Uterus (tissue), 2 donors: Measurements from ENCODE around the gene LRRC1.

Source experiments
- POLR2A ChIP-seq, 2 donors: fragments of 450-650 bp; IDR thresholded peaks; one replicate each; pipeline ENCODE4 v1.6.1; 2016; ENCODE audit warnings: antibody characterized with exemption in 2 of 2, mild to moderate bottlenecking in 1 of 2, moderate library complexity in 1 of 2
- TF ChIP-seq, protein P1 (sequence below), 4 experiments: fragments of 200-600 bp in 2 of 4; fragments of 450-650 bp in 2 of 4; sonication (generic) in 2 of 4; IDR thresholded peaks; one replicate each; pipeline ENCODE4 v1.5.1; 2016 to 2019; ENCODE audit warnings: antibody characterized with exemption in 4 of 4, mild to moderate bottlenecking in 2 of 4, moderate library complexity in 1 of 4

DNA sequence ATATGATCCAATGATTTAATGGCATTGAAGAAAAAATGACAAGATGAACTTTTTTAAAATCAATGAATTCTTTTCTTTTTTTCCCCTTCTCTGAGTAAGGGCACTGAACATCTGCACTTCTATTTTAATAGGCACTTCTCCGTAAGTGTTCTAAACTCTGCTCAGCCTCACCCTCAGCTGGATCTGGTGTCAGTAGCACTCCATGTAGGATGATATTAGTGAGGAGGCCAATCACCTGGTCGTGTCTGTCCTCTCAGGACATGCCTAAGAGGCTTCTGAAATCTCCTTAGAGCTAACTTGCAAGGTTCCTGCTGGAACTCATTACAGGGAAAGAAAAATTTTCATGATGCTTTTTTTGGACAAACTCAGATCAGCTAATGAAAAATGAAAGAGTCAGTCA, 167.8 kb downstream of the LRRC1 start:
- TF ChIP-seq, protein P1, sequence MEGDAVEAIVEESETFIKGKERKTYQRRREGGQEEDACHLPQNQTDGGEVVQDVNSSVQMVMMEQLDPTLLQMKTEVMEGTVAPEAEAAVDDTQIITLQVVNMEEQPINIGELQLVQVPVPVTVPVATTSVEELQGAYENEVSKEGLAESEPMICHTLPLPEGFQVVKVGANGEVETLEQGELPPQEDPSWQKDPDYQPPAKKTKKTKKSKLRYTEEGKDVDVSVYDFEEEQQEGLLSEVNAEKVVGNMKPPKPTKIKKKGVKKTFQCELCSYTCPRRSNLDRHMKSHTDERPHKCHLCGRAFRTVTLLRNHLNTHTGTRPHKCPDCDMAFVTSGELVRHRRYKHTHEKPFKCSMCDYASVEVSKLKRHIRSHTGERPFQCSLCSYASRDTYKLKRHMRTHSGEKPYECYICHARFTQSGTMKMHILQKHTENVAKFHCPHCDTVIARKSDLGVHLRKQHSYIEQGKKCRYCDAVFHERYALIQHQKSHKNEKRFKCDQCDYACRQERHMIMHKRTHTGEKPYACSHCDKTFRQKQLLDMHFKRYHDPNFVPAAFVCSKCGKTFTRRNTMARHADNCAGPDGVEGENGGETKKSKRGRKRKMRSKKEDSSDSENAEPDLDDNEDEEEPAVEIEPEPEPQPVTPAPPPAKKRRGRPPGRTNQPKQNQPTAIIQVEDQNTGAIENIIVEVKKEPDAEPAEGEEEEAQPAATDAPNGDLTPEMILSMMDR (IDR thresholded peaks at IDR 0.05): no peak
- TF ChIP-seq POLR2A (IDR thresholded peaks at IDR 0.05): no peak
